ENCODE data around the gene TRAF2.

TRAF2 gene

DNA sequence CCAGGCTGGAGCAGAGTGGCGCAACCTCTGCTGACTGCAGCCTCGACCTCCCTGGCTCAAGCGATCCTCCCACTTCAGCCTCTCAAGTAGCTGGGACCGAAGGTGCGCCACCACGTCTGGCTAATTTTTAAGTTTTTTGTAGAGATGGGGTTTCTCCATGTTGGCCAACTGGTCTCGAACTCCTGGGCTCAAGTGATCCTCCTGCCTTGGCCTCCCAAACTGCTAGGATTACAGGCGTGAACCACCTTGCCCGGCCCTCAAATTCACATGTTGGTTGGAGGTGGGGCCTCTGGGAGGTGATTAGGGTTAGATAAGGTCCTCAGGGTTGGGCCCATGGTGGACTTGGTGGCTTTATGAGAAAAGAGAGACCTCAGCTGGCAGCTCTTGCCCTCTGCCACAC is 75.8 kb downstream of the TRAF2 start:
- no peak for DNase-seq (ENCODE audit: low read depth in 2 of 2)

- no peak for DNase-seq (ENCODE audit: low read depth in 2 of 2)
Observed at GRCh38 chr9:136962701-136963248, 76.5 kb downstream of the TRAF2 start.

DNA sequence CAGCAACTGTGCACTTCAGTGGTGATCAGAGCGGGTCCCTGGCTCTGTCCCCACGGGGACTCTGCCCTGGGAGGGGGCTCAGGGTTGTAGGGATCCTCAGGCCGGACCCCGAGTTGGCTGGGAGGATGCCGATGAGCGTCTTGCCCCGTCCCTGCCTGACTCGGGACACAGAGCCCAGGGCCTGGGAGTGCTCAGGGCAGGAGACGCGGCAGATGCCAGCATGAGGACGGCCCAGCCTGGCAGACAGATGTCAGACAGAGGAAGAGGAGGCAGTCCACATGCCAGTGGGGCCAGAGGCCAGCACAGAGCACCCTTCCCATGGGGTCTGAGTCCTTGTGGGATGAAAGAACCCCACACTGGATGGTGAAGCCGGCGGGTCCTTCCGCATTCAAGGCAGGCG is 77.0 kb downstream of the TRAF2 start:
- DNase-seq (ENCODE audit: low read depth in 2 of 2), result no peak

- no peak for DNase-seq (ENCODE audit: low read depth in 2 of 2)
Observed at GRCh38 chr9:136963751-136964150, 77.4 kb downstream of the TRAF2 start.

DNA sequence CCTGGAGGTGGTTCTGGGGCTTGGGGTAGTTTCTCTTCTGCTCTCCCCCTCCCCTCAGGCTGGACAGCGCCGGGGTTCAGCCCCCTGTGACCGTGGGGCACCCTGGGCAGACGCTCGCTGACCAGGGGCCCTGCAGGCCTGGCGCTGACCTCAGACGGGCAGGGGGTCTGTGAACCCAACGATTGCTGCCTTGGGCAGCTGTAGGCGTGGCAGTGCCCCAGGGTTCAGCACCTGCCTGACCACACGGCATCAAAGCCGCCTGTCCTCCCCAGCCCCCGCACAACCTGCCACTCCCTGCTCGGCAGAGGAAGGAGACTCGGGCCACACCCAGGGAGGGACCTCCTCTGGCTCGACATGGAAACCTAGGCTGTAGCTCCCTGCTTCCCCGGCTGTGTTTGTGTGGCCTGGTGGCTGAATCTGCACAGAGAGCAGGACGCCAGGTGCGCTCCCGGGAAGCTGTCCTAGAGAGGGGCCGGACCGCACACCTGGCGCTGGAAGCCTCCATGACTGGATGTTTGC is 77.9 kb downstream of the TRAF2 start:
- no peak for DNase-seq (ENCODE audit: low read depth in 2 of 2)

- no peak for DNase-seq (ENCODE audit: low read depth in 2 of 2)
Observed at GRCh38 chr9:136964833-136965422, 78.6 kb downstream of the TRAF2 start.

- DNase-seq (ENCODE audit: low read depth in 2 of 2), result no peak
Observed at GRCh38 chr9:136965771-136966484, 79.6 kb downstream of the TRAF2 start.

GRCh38 chr9:136968333-136969127 is 82.2 kb downstream of the TRAF2 start:
- DNase-seq (ENCODE audit: low read depth in 2 of 2), result no peak

- no peak for DNase-seq (ENCODE audit: low read depth in 2 of 2)
Observed at GRCh38 chr9:136969150-136969549, 82.8 kb downstream of the TRAF2 start.

- DNase-seq (ENCODE audit: low read depth in 2 of 2), result no peak
Observed at GRCh38 chr9:136969774-136970173, 83.5 kb downstream of the TRAF2 start.

DNA sequence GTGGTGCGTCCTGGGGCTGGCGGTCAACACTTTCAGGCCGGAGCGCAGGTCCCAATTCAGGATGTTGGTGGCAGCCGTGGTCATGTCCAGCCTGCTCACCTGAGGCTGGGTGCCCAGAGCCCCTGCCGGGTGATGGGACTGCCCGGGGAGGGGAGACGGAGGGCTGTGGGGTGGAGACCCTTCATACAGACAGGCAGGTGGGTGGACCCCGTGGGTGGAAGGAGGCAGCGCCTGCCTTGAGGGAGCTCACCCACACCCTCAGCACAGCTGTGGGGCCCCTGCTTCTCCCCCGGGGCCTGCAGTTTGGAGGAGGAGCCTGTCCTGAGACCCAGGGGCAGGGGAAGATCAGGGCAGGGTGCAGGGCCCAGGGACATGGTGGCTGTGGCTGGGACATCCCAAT is 84.0 kb downstream of the TRAF2 start:
- DNase-seq (ENCODE audit: low read depth in 2 of 2), result no peak

DNA sequence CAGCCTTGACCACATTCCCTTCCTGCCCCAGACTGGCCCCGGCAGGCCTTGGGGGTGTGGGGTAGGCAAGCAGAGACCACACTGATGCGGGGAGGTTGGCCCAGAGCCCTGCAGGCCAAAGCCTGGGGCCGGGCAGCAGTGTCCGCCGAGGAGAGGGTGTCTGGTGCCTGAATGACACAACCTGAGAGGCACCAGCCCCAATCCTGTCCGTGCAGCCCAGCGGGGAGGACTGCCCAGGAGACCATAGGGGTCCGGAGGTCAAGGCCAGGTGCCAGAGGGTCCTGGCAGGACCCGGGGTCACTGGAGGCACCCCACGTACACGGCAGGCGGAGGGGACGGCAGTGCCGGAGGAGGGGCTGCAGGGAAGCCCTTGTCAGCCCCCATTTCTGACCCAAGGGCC is 85.4 kb downstream of the TRAF2 start:
- DNase-seq (ENCODE audit: low read depth in 2 of 2), result no peak

DNA sequence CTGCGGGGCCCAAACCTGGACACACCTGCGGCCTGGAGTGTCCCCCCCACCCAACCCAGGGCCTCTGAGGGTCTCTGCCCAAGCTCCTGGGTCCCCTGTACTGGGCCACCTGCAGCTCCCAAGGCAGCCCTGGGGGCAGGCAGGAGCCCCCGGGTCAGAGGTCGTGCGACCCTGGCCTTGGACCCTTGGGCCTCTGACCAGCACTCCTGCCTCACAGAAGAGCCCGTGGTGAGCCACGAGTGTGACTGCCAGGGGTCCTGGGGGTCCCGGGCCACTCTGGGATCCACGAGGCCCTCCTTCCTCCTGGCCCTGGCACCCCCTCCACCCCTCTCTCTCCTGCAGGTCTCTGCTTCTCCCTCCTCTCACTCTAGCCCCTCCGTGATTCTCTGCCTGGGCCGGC is 86.0 kb downstream of the TRAF2 start:
- no peak for DNase-seq (ENCODE audit: low read depth in 2 of 2)

- DNase-seq (ENCODE audit: low read depth in 2 of 2), result no peak
Observed at GRCh38 chr9:136972743-136973142, 86.4 kb downstream of the TRAF2 start.

- DNase-seq (ENCODE audit: low read depth in 2 of 2), result no peak
Observed at GRCh38 chr9:136973618-136974617, 87.6 kb downstream of the TRAF2 start.

DNA sequence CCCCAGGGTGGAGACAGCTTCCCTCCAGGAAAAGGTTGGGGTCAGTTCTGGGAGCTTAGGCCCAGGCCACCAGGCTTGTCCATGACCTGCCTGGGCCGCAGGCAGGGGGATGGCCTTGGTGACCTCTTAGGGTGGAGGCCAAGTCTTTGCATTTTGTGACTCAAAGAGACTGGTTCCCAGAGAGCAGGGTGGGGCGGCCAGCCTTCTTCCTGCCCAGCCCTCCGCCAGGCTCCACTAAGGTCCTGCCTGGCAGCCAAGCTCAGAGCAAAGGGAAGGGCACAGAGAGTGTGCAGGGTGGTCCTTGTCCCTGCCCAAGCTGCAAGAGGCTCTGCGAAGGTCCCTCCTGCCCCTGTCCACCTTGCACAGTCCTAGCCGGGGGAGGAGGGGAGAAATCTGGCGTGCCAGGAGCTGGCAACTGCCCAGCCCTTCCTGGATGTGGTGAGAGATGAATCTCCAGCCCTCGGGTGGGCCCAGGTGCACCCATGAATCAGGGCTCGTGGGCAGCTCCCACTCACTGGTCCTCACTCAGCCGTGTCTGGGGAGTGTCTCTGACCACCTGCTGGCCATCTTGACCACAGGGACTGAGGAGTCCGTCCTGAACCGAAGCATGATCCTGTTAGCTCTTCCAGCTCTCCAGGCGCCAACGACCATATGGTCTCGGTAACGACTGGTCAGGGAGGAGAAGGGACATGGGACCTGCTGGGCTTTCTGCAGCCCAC is 88.7 kb downstream of the TRAF2 start:
- no peak for DNase-seq (ENCODE audit: low read depth in 2 of 2)

DNA sequence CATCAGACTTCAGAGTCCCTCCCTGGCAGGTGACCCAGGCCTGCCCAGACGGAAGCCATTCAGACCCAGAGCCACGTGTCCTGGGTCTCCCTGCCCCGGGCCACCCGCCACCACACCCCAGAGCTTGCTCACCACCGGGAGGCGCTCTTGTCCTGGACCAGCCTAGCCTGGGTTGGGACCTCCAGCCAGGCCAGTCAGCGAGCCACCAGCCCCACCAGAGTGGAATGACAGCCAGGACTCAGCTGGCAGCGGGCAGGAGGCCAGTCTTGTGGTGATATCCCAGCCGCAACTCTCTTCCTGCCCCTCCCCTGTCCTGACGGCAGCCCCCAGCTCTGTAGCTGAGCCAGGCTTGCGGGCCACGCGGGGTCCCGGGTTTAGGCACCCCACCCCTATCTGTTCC is 89.3 kb downstream of the TRAF2 start:
- DNase-seq (ENCODE audit: low read depth in 2 of 2), result peak in 1 of 2 donors; percentile 20
